ENCODE data around the gene FMN1. TPM values are rescaled to one million over a fixed set of nuclear protein-coding genes. Genes with fewer than 3 reads are reported as not detected.

Gene FMN1
- total and polyA plus RNA-seq, 10 of the 15 experiments (the other 5 are each of a cell fraction or from before 2014, with no cell fraction given), result 0.05 to 0.16 (median 0.08) TPM; not detected in 4

DNA sequence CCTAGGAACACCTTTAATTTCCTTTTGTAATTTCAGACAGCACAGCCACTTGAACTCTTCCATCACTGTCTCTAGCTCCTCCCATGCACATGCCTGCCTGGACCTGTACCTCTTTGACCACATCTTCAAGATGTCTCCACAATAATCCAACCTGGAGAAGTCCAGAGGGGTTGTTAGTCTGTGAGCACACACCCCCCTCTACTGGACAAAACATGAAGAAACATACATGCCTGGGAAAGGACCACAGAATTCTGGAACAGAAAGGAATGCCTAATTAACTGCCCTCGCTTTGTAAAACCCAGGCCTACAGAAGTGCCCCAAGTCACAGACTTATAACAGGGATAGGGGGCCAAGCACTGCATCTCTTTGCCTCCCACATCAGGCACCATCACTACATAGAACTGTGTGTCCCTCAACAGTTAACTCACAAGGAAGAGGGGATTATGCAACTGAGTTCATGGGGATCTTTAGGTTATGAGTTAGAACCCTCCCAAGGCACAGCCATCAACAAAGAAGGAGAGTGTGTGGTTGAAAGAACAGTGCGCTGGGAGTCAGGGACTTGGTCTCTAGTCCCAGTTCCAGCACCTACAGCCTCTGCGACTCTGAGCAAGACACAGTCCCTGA is 61.7 kb downstream of the FMN1 start (continued):
- TF ChIP-seq, protein P1, sequence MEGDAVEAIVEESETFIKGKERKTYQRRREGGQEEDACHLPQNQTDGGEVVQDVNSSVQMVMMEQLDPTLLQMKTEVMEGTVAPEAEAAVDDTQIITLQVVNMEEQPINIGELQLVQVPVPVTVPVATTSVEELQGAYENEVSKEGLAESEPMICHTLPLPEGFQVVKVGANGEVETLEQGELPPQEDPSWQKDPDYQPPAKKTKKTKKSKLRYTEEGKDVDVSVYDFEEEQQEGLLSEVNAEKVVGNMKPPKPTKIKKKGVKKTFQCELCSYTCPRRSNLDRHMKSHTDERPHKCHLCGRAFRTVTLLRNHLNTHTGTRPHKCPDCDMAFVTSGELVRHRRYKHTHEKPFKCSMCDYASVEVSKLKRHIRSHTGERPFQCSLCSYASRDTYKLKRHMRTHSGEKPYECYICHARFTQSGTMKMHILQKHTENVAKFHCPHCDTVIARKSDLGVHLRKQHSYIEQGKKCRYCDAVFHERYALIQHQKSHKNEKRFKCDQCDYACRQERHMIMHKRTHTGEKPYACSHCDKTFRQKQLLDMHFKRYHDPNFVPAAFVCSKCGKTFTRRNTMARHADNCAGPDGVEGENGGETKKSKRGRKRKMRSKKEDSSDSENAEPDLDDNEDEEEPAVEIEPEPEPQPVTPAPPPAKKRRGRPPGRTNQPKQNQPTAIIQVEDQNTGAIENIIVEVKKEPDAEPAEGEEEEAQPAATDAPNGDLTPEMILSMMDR (IDR thresholded peaks at IDR 0.05 in 2 of 3, conservative IDR thresholded peaks at IDR 0.05 in 1 of 3; ENCODE audit: control insufficient read depth in 2 of 3, extremely low read depth in 1 of 3, insufficient read depth in 1 of 3, low read depth in 3 of 3, low read length in 3 of 3), result peak; percentile 40 to 46 (median 42); a peak in 4 of 6 replicates
- TF ChIP-seq EED (IDR thresholded peaks at IDR 0.05; ENCODE audit: low read depth), result no peak

DNA sequence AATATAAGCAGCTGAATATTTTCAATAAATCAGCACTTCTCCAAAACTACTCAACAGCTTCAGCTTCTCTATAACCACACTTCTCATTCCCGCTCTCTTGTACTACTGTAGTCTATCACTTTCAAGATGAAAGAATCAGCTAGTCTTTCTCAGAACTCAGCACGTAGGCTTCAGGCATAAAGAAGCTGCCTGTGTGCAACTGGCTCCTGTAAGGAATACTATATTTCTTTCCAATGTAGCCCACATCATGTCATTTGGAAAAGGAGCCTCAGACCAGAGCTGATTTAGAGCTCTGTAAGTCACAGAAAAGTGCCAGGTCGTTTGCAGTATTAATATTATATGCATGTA is 62.3 kb downstream of the FMN1 start:
- no peaks in the 10 kb centered on the region; a peak in 2 of 4 replicates for H3K27me3 ChIP-seq (replicated peaks in 1 of 2; ENCODE audit: control insufficient read depth in 2 of 2, insufficient read depth in 2 of 2, low read length in 1 of 2)
- H3K36me3 ChIP-seq (ENCODE audit: control insufficient read depth in 2 of 2, insufficient read depth in 2 of 2, low read length in 1 of 2), result no peaks in the 10 kb centered on the region
- CTCF ChIA-PET, result interaction anchor here (0.6 to 3.1 kb wide), 9 partner anchors 9 to 110 kb away, joined by 3 to 25 read pairs (median 5); no protein-coding TSS in a partner anchor
- H3K4me1 ChIP-seq (ENCODE audit: control insufficient read depth, insufficient read depth, low read length), result no peaks in the 10 kb centered on the region
- no peak overlapping the region for H2AFZ ChIP-seq (ENCODE audit: control insufficient read depth, low read depth, low read length)
- no peak overlapping the region for H3K9ac ChIP-seq (ENCODE audit: control insufficient read depth, insufficient read depth, low read length)
- ATAC-seq (no peak), DNase-seq (ENCODE audit: low read depth, low spot score) (no peak), FAIRE-seq (no peak)
- H3K9me3 ChIP-seq (replicated peaks; ENCODE audit: control insufficient read depth, insufficient read depth, low read length), result no peaks in the 10 kb centered on the region; the same call in 2 of the 3 replicates
- in situ Hi-C loops (cut with MboI) (no loop called here), intact Hi-C loops (cut with micrococcal nuclease; ENCODE audit: unreplicated experiment) (loop anchor here (2.0 to 5.0 kb wide), 3 partner anchors 45 to 469 kb away; no protein-coding TSS in a partner anchor)
- no peak overlapping the region for H3K4me2 ChIP-seq (ENCODE audit: control insufficient read depth, insufficient read depth)
- H3K79me2 ChIP-seq (ENCODE audit: control insufficient read depth, insufficient read depth, low read length), result no peaks in the 10 kb centered on the region
- RAD21 ChIA-PET (ENCODE audit: unreplicated experiment), result interaction anchor here (1.0 to 3.7 kb wide), 2 partner anchors 46 to 568 kb away, joined by 4 to 12 read pairs; no protein-coding TSS in a partner anchor
- SMC1A ChIA-PET (ENCODE audit: uncharacterized antibody, unreplicated experiment), result interaction anchor here (0.7 to 1.7 kb wide), 10 partner anchors 8 to 160 kb away, joined by 3 to 6 read pairs (median 4); no protein-coding TSS in a partner anchor
- WGBS (ENCODE audit: insufficient coverage, insufficient replicate concordance, low lambda C conversion rate, missing lambda C conversion rate), result 13% methylated on average over 3 of the region's 3 CpGs
- BruUV-seq (replicated peaks), result no TSS peak
- no peaks in the 10 kb centered on the region for H4K20me1 ChIP-seq (ENCODE audit: control insufficient read depth, insufficient read depth)
- no peak overlapping the region for H3K27ac ChIP-seq (ENCODE audit: control insufficient read depth, insufficient read depth)
- POLR2A ChIA-PET, result no interaction called here
- H3K4me3 ChIP-seq, result no peak overlapping the region
- TF ChIP-seq EP300 (IDR thresholded peaks at IDR 0.05; ENCODE audit: borderline replicate concordance in 1 of 2, control insufficient read depth in 1 of 2, low read depth in 2 of 2, low read length in 2 of 2) (no peak), NRF1 (conservative IDR thresholded peaks at IDR 0.05; ENCODE audit: low read depth, low read length) (no peak), MTA3 (IDR thresholded peaks at IDR 0.05; ENCODE audit: borderline replicate concordance, low read length) (no peak), RB1 (IDR thresholded peaks at IDR 0.05; ENCODE audit: borderline replicate concordance) (no peak), TCF12 (IDR thresholded peaks at IDR 0.05; ENCODE audit: low read depth, low read length) (no peak), FOXM1 (IDR thresholded peaks at IDR 0.05; ENCODE audit: low read depth, low read length) (no peak), PAX8 (IDR thresholded peaks at IDR 0.05) (no peak), ZBTB33 (IDR thresholded peaks at IDR 0.05) (no peak), MXI1 (IDR thresholded peaks at IDR 0.05; ENCODE audit: low read depth, low read length) (no peak), SUZ12 (IDR thresholded peaks at IDR 0.05; ENCODE audit: unreplicated experiment) (no peak), MEF2A (IDR thresholded peaks at IDR 0.05; ENCODE audit: insufficient read depth, low read depth, low read length) (no peak), USF2 (IDR thresholded peaks at IDR 0.05; ENCODE audit: borderline replicate concordance, low read depth, low read length) (no peak)
- TF ChIP-seq, protein P1 (IDR thresholded peaks at IDR 0.05 in 2 of 3, conservative IDR thresholded peaks at IDR 0.05 in 1 of 3; ENCODE audit: control insufficient read depth in 2 of 3, extremely low read depth in 1 of 3, insufficient read depth in 1 of 3, low read depth in 3 of 3, low read length in 3 of 3), result no peak

All from GM12878 (cell line).